Keratinocyte (primary cell): ENCODE data around the gene ATP8A1. TPM values are rescaled to one million over a fixed set of nuclear protein-coding genes. Genes with fewer than 3 reads are reported as not detected.

Experiments
- DNase-seq: peaks from one replicate; pipeline ENCODE4 v3.0.0-alpha.2; 2011; ENCODE audit warnings: low read depth, missing footprints, low spot score
- FAIRE-seq: peaks from 2 replicates; lab custom pipeline; 2011; peaks lifted over from hg19 to GRCh38; lab: Jason Lieb, UNC
- H2AFZ ChIP-seq: 2 replicates; pipeline ENCODE4 v1.6.0; 2012; ENCODE audit warnings: low read length, control low read depth, inconsistent platforms; ENCODE audit not compliant: control insufficient read depth
- H3K27ac ChIP-seq: 2 replicates; pipeline ENCODE4 v1.5.1; 2011; ENCODE audit warnings: low read length; ENCODE audit not compliant: control insufficient read depth, insufficient read depth
- H3K27me3 ChIP-seq: 3 replicates; pipeline ENCODE4 v1.6.0; 2011; ENCODE audit warnings: low read length; ENCODE audit not compliant: control insufficient read depth, insufficient read depth; ENCODE audit errors: extremely low read depth
- H3K36me3 ChIP-seq, 2 experiments: 2 replicates in 1 of 2; 3 replicates in 1 of 2; pipeline ENCODE4 v1.5.1; 2011; ENCODE audit warnings: low read length in 2 of 2, mild to moderate bottlenecking in 1 of 2; ENCODE audit not compliant: control insufficient read depth in 2 of 2, insufficient read depth in 2 of 2; ENCODE audit errors: extremely low read depth in 1 of 2
- H3K4me1 ChIP-seq: 3 replicates; pipeline ENCODE4 v1.5.1; 2011; ENCODE audit warnings: low read length; ENCODE audit not compliant: control insufficient read depth, insufficient read depth; ENCODE audit errors: extremely low read depth
- H3K4me2 ChIP-seq: 3 replicates; pipeline ENCODE4 v1.6.0; 2011; ENCODE audit warnings: low read depth, low read length; ENCODE audit not compliant: control insufficient read depth, insufficient read depth; ENCODE audit errors: extremely low read depth
- H3K4me3 ChIP-seq, 3 experiments: fragments of 200-600 bp in 1 of 3; sonication (generic) in 1 of 3; 2 replicates in 2 of 3; 3 replicates in 1 of 3; pipeline ENCODE4 v1.5.1; 2011 to 2016; ENCODE audit warnings: low read length in 3 of 3, mild to moderate bottlenecking in 3 of 3, control low read depth in 2 of 3, inconsistent platforms in 1 of 3, low read depth in 1 of 3, mixed read lengths in 1 of 3, mixed run types in 1 of 3, moderate library complexity in 1 of 3; ENCODE audit not compliant: control insufficient read depth in 2 of 3, insufficient read depth in 2 of 3; ENCODE audit errors: extremely low read depth in 1 of 3
- H3K79me2 ChIP-seq: 2 replicates; pipeline ENCODE4 v1.6.0; 2012; ENCODE audit warnings: low read length; ENCODE audit not compliant: control insufficient read depth, insufficient read depth
- H3K9ac ChIP-seq: 3 replicates; pipeline ENCODE4 v1.6.0; 2011; ENCODE audit warnings: low read length; ENCODE audit not compliant: control insufficient read depth, insufficient read depth; ENCODE audit errors: extremely low read depth
- H3K9me1 ChIP-seq: 3 replicates; pipeline ENCODE4 v1.6.0; 2011; ENCODE audit warnings: low read length; ENCODE audit not compliant: control insufficient read depth, insufficient read depth; ENCODE audit errors: extremely low read depth
- H3K9me3 ChIP-seq: 2 replicates; pipeline ENCODE4 v1.5.1; 2012; ENCODE audit warnings: low read depth, low read length; ENCODE audit not compliant: control insufficient read depth
- H4K20me1 ChIP-seq: 3 replicates; pipeline ENCODE4 v1.6.0; 2011; ENCODE audit warnings: low read length; ENCODE audit not compliant: control insufficient read depth, insufficient read depth; ENCODE audit errors: extremely low read depth
- CTCF ChIP-seq, 3 experiments: IDR thresholded peaks in 1 of 3; conservative IDR thresholded peaks in 1 of 3; optimal IDR thresholded peaks in 1 of 3; 2 replicates in 2 of 3; 3 replicates in 1 of 3; pipeline versions ENCODE3 to v1.5.1; 2011; ENCODE audit warnings: low read length in 3 of 3, mild to moderate bottlenecking in 3 of 3, moderate library complexity in 2 of 3, control low read depth in 1 of 3, inconsistent platforms in 1 of 3; ENCODE audit not compliant: insufficient read depth in 2 of 3; ENCODE audit errors: extremely low read depth in 1 of 3
- EZH2 ChIP-seq: IDR thresholded peaks from one replicate; pipeline ENCODE4 v1.6.1; 2012; ENCODE audit warnings: inconsistent platforms, mild to moderate bottlenecking, low read length, moderate library complexity
- dilution Hi-C: fragments of 300-500 bp; cut with MboI; formaldehyde crosslinking; loops from one replicate; pipeline ENCODE4 v1.7.0; 2020; ENCODE audit warnings: low sequenced_read_pairs; ENCODE audit not compliant: extremely low pct_ligation_motif_present
- polyA plus RNA-seq, 5 experiments: library from polyadenylated mRNA; depleted of rRNA in 3 of 5; stranded (reverse) in 3 of 5; stranded (forward) in 1 of 5; unstranded in 1 of 5; fragments of >200 nt; gene quantifications; 1 replicate in 1 of 5; 2 replicates in 3 of 5; 3 replicates in 1 of 5; pipeline versions ENCODE4 v1.2.1 to v1.2.3, GENCODE V29; 2011 to 2012; ENCODE audit warnings: missing spikeins in 2 of 5, low read depth in 1 of 5, low replicate concordance in 1 of 5

ATP8A1 gene
- polyA plus RNA-seq, 1 donor (not counting 4 experiments of a cell fraction or from before 2014, with no cell fraction given), result 0.20 TPM

- H3K4me2 ChIP-seq, result no peak overlapping the region
- no peaks in the 10 kb centered on the region for H3K36me3 ChIP-seq
- TF ChIP-seq EZH2, result no peak
- TF ChIP-seq CTCF (optimal IDR thresholded peaks at IDR 0.05 in 1 of 3, IDR thresholded peaks at IDR 0.05 in 1 of 3, conservative IDR thresholded peaks at IDR 0.05 in 1 of 3; ENCODE audit: extremely low read depth in 1 of 3, insufficient read depth in 2 of 3, low read length in 3 of 3), result no peak
- no peaks in the 10 kb centered on the region for H3K9me1 ChIP-seq
- no peaks in the 10 kb centered on the region for H3K27me3 ChIP-seq
- no peak overlapping the region for H2AFZ ChIP-seq
- dilution Hi-C loops, result no loop called here
- FAIRE-seq (no peak), DNase-seq (no peak)
- H3K27ac ChIP-seq, result no peak overlapping the region
- no peaks in the 10 kb centered on the region for H4K20me1 ChIP-seq
- H3K4me3 ChIP-seq, result no peak overlapping the region
- H3K9ac ChIP-seq, result no peak overlapping the region
- no peaks in the 10 kb centered on the region for H3K9me3 ChIP-seq
- H3K4me1 ChIP-seq, result no peaks in the 10 kb centered on the region
- no peaks in the 10 kb centered on the region for H3K79me2 ChIP-seq
Observed at GRCh38 chr4:42646013-42646784, 10.7 kb downstream of the ATP8A1 start.

GRCh38 chr4:42644897-42645296 lies 12.0 kb downstream of the ATP8A1 start:
- FAIRE-seq (no peak), DNase-seq (no peak)
- Histone ChIP-seq H3K79me2 (no peaks in the 10 kb centered on the region), H2AFZ (no peak overlapping the region), H3K9ac (no peak overlapping the region), H3K36me3 (no peaks in the 10 kb centered on the region), H3K4me1 (no peaks in the 10 kb centered on the region), H3K27me3 (no peaks in the 10 kb centered on the region), H3K9me3 (no peaks in the 10 kb centered on the region), H4K20me1 (no peaks in the 10 kb centered on the region), H3K4me3 (no peak overlapping the region), H3K9me1 (no peaks in the 10 kb centered on the region), H3K27ac (no peak overlapping the region), H3K4me2 (no peak overlapping the region)
- TF ChIP-seq CTCF (optimal IDR thresholded peaks at IDR 0.05 in 1 of 3, IDR thresholded peaks at IDR 0.05 in 1 of 3, conservative IDR thresholded peaks at IDR 0.05 in 1 of 3; ENCODE audit: extremely low read depth in 1 of 3, insufficient read depth in 2 of 3, low read length in 3 of 3), result no peak
- TF ChIP-seq EZH2, result no peak
- dilution Hi-C loops, result no loop called here
